Neural progenitor cell (in vitro differentiated cells): ENCODE results near the gene INPP5J. TPM values are rescaled to one million over a fixed set of nuclear protein-coding genes. Genes with fewer than 3 reads are reported as not detected.

Source experiments
- DNase-seq: peaks from one replicate; pipeline ENCODE4 v3.0.0-alpha.2; 2016; ENCODE audit warnings: low spot score
- H2AFZ ChIP-seq: fragments of 200-600 bp; sonication (generic); replicated peaks from 2 replicates; pipeline ENCODE4 v1.6.1; 2016; ENCODE audit warnings: antibody characterized with exemption
- H3F3A ChIP-seq: fragments of 200-600 bp; sonication (generic); 2 replicates; pipeline ENCODE4 v1.6.1; 2016; ENCODE audit warnings: antibody characterized with exemption, low read depth
- H3K27ac ChIP-seq: fragments of 200-600 bp; sonication (generic); 2 replicates; pipeline ENCODE4 v1.5.1; 2016; ENCODE audit warnings: mild to moderate bottlenecking
- H3K27me3 ChIP-seq: fragments of 200-600 bp; sonication (generic); 2 replicates; pipeline ENCODE4 v1.6.1; 2016; ENCODE audit warnings: mild to moderate bottlenecking, moderate library complexity
- H3K36me3 ChIP-seq: fragments of 200-600 bp; sonication (generic); 2 replicates; pipeline ENCODE4 v1.5.1; 2016
- H3K4me1 ChIP-seq: fragments of 200-600 bp; sonication (generic); 2 replicates; pipeline ENCODE4 v1.6.1; 2016; ENCODE audit warnings: mixed run types
- H3K4me2 ChIP-seq: fragments of 200-600 bp; sonication (generic); 2 replicates; pipeline ENCODE4 v1.6.1; 2016
- H3K4me3 ChIP-seq: fragments of 200-600 bp; sonication (generic); 2 replicates; pipeline ENCODE4 v1.5.1; 2016
- H3K79me2 ChIP-seq: fragments of 200-600 bp; sonication (generic); 2 replicates; pipeline ENCODE4 v1.6.1; 2016; ENCODE audit warnings: low read depth
- H3K9ac ChIP-seq: fragments of 200-600 bp; sonication (generic); 2 replicates; pipeline ENCODE4 v1.6.1; 2016
- H3K9me3 ChIP-seq: fragments of 200-600 bp; sonication (generic); 2 replicates; pipeline ENCODE4 v1.5.1; 2016; ENCODE audit warnings: low read depth
- H4K20me1 ChIP-seq: fragments of 200-600 bp; sonication (generic); 2 replicates; pipeline ENCODE4 v1.6.1; 2016; ENCODE audit warnings: low read depth
- H3K27ac Mint-ChIP-seq: 3 replicates; pipeline ENCODE4 v1.8.0; 2021; ENCODE audit warnings: mixed read lengths
- H3K27me3 Mint-ChIP-seq: 2 replicates; pipeline ENCODE4 v1.8.0; 2022; ENCODE audit warnings: low read depth, mild to moderate bottlenecking, inconsistent platforms, moderate library complexity, mixed read lengths; ENCODE audit not compliant: insufficient read depth
- H3K36me3 Mint-ChIP-seq: 3 replicates; pipeline ENCODE4 v1.8.0; 2021; ENCODE audit warnings: mixed read lengths
- H3K4me1 Mint-ChIP-seq: 3 replicates; pipeline ENCODE4 v1.8.0; 2021; ENCODE audit warnings: mixed read lengths
- H3K4me3 Mint-ChIP-seq: 3 replicates; pipeline ENCODE4 v1.8.0; 2021; ENCODE audit warnings: mild to moderate bottlenecking, moderate library complexity, mixed read lengths
- H3K9me3 Mint-ChIP-seq: 3 replicates; pipeline ENCODE4 v1.8.0; 2020; ENCODE audit warnings: mixed read lengths
- EZH2 ChIP-seq: fragments of 200-600 bp; sonication (generic); IDR thresholded peaks from 2 replicates; pipeline ENCODE4 v1.6.1; 2017; ENCODE audit warnings: antibody characterized with exemption, mild to moderate bottlenecking, moderate library complexity
- EZH2phosphoT487 ChIP-seq: fragments of 200-600 bp; sonication (generic); IDR thresholded peaks from 2 replicates; pipeline ENCODE4 v1.6.1; 2017; ENCODE audit warnings: antibody characterized with exemption
- total RNA-seq: library from RNA; depleted of rRNA; stranded (reverse); fragments of >200 nt; gene quantifications from 2 replicates; pipeline ENCODE4 v1.2.3, GENCODE V29; 2015; ENCODE audit warnings: low replicate concordance
- TF ChIP-seq, protein P1 (sequence below): fragments of 200-600 bp; sonication (generic); IDR thresholded peaks from 2 replicates; pipeline ENCODE4 v1.5.1; 2017; ENCODE audit warnings: antibody characterized with exemption, mild to moderate bottlenecking

Gene INPP5J
- total RNA-seq, 1 donor from 2014 or later = 1.5 TPM

DNA sequence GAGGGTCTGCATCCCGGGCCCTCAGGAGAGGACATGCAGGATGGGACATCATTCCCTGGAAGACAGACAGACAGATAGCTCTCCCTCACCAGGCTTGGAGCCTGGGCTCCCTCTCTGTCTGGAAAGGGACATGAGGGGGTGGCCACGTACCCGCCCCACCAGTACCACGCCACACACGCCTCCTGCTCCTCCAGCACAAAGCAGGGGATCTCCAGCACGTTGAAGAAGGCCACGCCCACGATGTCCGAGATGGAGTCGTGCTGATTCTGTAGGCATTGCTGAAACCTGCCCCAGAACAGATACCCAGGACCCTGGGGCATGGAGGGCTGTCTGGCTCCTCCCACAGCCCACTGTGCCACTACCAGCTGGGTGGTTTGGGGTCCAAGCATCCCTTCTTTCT is 15.4 kb downstream of the INPP5J start:
- peaks cover 25% of the 10 kb centered on the region for H3K4me1 Mint-ChIP-seq
- Histone ChIP-seq H3K36me3 (no peaks in the 10 kb centered on the region), H3K4me2 (no peak overlapping the region), H3K9me3 (no peaks in the 10 kb centered on the region), H3F3A (peaks cover 4% of the 10 kb centered on the region), H3K27me3 (peaks cover 8% of the 10 kb centered on the region), H2AFZ (no peak overlapping the region), H3K9ac (no peak overlapping the region), H3K4me3 (no peak overlapping the region), H3K4me1 (peaks cover 15% of the 10 kb centered on the region), H3K79me2 (no peaks in the 10 kb centered on the region), H3K27ac (no peak overlapping the region), H4K20me1 (no peaks in the 10 kb centered on the region)
- peaks cover 7% of the 10 kb centered on the region for H3K36me3 Mint-ChIP-seq
- TF ChIP-seq, protein P1, sequence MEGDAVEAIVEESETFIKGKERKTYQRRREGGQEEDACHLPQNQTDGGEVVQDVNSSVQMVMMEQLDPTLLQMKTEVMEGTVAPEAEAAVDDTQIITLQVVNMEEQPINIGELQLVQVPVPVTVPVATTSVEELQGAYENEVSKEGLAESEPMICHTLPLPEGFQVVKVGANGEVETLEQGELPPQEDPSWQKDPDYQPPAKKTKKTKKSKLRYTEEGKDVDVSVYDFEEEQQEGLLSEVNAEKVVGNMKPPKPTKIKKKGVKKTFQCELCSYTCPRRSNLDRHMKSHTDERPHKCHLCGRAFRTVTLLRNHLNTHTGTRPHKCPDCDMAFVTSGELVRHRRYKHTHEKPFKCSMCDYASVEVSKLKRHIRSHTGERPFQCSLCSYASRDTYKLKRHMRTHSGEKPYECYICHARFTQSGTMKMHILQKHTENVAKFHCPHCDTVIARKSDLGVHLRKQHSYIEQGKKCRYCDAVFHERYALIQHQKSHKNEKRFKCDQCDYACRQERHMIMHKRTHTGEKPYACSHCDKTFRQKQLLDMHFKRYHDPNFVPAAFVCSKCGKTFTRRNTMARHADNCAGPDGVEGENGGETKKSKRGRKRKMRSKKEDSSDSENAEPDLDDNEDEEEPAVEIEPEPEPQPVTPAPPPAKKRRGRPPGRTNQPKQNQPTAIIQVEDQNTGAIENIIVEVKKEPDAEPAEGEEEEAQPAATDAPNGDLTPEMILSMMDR = no peak
- TF ChIP-seq EZH2phosphoT487 = no peak
- TF ChIP-seq EZH2 = no peak
- no peaks in the 10 kb centered on the region for H3K9me3 Mint-ChIP-seq
- peaks cover 15% of the 10 kb centered on the region for H3K27me3 Mint-ChIP-seq
- no peak overlapping the region for H3K4me3 Mint-ChIP-seq
- DNase-seq = no peak
- H3K27ac Mint-ChIP-seq = no peak overlapping the region

DNA sequence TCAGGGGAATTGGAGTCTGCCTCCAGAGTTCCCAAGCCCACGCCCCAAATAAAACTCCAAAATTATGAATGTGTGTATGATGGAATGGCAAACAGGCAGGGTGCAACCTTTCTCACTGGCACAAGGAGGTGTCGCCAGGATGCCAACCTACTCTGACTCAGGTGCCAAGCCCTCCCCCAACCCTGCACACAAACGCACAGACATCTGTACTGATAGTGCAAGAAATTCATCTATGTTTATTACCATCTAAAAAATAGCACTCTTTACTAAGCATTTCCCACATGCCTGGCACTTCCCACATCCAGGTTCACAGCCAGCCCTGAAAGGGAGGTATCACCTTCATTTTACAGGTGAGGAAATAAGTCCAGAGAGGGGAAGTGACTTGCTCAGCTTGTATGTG is 16.3 kb downstream of the INPP5J start:
- H2AFZ ChIP-seq = no peak overlapping the region
- H3K36me3 ChIP-seq = no peaks in the 10 kb centered on the region
- DNase-seq = no peak
- H3K9ac ChIP-seq = no peak overlapping the region
- peak overlapping the region; percentile 83 for H3K4me2 ChIP-seq
- Mint-ChIP-seq H3K36me3 (peaks cover 7% of the 10 kb centered on the region), H3K27me3 (peaks cover 15% of the 10 kb centered on the region), H3K9me3 (no peaks in the 10 kb centered on the region), H3K4me1 (peaks cover 25% of the 10 kb centered on the region), H3K27ac (peak overlapping the region; percentile 57), H3K4me3 (peak overlapping the region; percentile 92)
- no peak overlapping the region for H3K27ac ChIP-seq
- TF ChIP-seq, protein P1 = no peak
- TF ChIP-seq EZH2phosphoT487 (no peak), EZH2 (no peak)
- peaks cover 4% of the 10 kb centered on the region for H3F3A ChIP-seq
- no peak overlapping the region for H3K4me3 ChIP-seq
- H3K4me1 ChIP-seq = peaks cover 15% of the 10 kb centered on the region
- no peaks in the 10 kb centered on the region for H3K9me3 ChIP-seq
- peaks cover 8% of the 10 kb centered on the region for H3K27me3 ChIP-seq
- no peaks in the 10 kb centered on the region for H4K20me1 ChIP-seq
- no peaks in the 10 kb centered on the region for H3K79me2 ChIP-seq

DNA sequence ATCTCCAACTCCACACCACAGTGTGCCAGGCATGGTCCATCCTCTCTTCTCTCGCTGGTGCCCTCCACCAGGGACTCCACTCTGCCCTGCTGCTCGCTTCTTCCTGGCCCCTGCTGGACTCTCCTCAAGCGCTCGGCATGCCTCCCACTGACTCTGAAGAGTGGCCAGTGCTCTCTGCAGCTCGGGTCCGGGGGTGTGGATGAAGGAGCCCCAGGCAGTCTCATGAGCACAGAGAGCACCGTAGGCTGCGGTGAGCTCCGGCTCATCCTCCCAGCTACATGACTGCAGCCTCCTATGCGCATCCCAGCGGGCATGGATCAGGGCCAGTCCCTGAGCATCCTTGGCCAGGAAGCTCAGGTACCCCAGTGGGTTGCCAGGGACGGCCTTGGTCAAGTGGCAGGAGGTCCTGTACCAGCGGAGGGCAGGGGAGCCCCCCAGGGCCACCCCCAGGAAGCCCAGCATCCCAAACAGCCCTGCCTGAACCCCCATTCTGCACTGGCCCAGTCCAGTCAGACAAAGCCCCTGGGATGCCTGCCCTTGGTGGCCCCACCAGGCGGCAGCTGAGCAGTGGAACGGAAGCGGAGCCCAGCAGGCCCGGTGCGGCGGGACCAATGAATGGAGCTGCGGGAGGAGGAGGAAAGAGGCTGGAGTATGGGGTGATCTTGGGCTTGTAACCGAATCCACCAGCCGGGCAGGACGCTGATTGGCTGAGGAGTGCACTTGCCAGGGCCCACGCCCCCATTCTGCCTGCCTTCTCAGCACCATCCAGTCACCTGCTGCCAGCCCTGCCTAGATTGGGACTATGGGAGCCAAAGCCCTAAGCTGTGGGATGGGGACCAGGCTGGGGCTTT is 17.3 kb downstream of the INPP5J start, which contains the start of gene PLA2G3:
Gene PLA2G3, minus strand, starts transcription at position 643 of the 851 bp plus-strand sequence. Its CDS starts 154 bp downstream, at position 489.
- H3K4me2 ChIP-seq = peak within 1 kb of the TSS; percentile 83
- no peak within 1 kb of the TSS for H3K27ac ChIP-seq

More for the DNA sequence above, 17.3 kb downstream of the INPP5J start, which contains the start of gene PLA2G3:
- H3K36me3 Mint-ChIP-seq = peaks cover 3% of the 10 kb centered on the region
- peaks cover 3% of the 10 kb centered on the region for H3K9me3 Mint-ChIP-seq
- Histone ChIP-seq H3K79me2 (no peaks in the 10 kb centered on the region), H3K36me3 (no peaks in the 10 kb centered on the region), H2AFZ (peak within 1 kb of the TSS; percentile 13), H3K4me1 (peaks cover 15% of the 10 kb centered on the region), H3K9ac (no peak within 1 kb of the TSS), H3K27me3 (peaks cover 8% of the 10 kb centered on the region), H3K9me3 (no peaks in the 10 kb centered on the region), H4K20me1 (no peaks in the 10 kb centered on the region), H3F3A (peaks cover 4% of the 10 kb centered on the region), H3K4me3 (peak within 1 kb of the TSS; percentile 45)
- H3K4me1 Mint-ChIP-seq = peaks cover 25% of the 10 kb centered on the region
- peak within 1 kb of the TSS; percentile 72 for H3K27ac Mint-ChIP-seq
- no peak for TF ChIP-seq EZH2phosphoT487
- no peak for TF ChIP-seq EZH2
- TF ChIP-seq, protein P1 = peak; percentile 43
- H3K4me3 Mint-ChIP-seq = peak within 1 kb of the TSS; percentile 92
- H3K27me3 Mint-ChIP-seq = peaks cover 13% of the 10 kb centered on the region
- DNase-seq = peak; percentile 94
